Lung (tissue), 12 donors: ENCODE results near the gene STN1. TPM values are rescaled to one million over a fixed set of nuclear protein-coding genes. Genes with fewer than 3 reads are reported as not detected.

Source experiments
- ATAC-seq: fragments of 200-7000 bp; cut with Tn5 transposase; one replicate; pipeline ENCODE4 v1.9.1; 2020; ENCODE audit warnings: moderate number of reproducible peaks; ENCODE audit not compliant: insufficient read depth, low FRiP score
- DNase-seq, 3 donors: peaks; one replicate each; pipeline ENCODE4 v3.0.0-alpha.2; 2013 to 2017
- H3K27ac ChIP-seq, 2 donors: one replicate each; pipeline ENCODE4 v1.5.1; 2013; ENCODE audit warnings: mild to moderate bottlenecking in 2 of 2, moderate library complexity in 2 of 2, control low read depth in 1 of 2, inconsistent platforms in 1 of 2, low read depth in 1 of 2, low read length in 1 of 2
- H3K27me3 ChIP-seq, 3 donors: one replicate each; pipeline ENCODE4 v1.5.1; 2013; ENCODE audit warnings: low read length in 2 of 3; ENCODE audit not compliant: control insufficient read depth in 3 of 3, insufficient read depth in 3 of 3
- H3K36me3 ChIP-seq, 4 donors: one replicate each; pipeline ENCODE4 v1.5.1; 2013; ENCODE audit warnings: low read length in 4 of 4, mild to moderate bottlenecking in 1 of 4, moderate library complexity in 1 of 4; ENCODE audit not compliant: control insufficient read depth in 4 of 4, insufficient read depth in 4 of 4
- H3K4me1 ChIP-seq, 5 donors: one replicate each; pipeline ENCODE4 v1.5.1; 2013; ENCODE audit warnings: low read length in 5 of 5, mild to moderate bottlenecking in 2 of 5, moderate library complexity in 1 of 5; ENCODE audit not compliant: control insufficient read depth in 5 of 5, insufficient read depth in 5 of 5
- H3K4me3 ChIP-seq: one replicate; pipeline ENCODE4 v1.5.1; 2013; ENCODE audit warnings: mild to moderate bottlenecking, control low read depth, moderate library complexity
- H3K9ac ChIP-seq, 2 donors: one replicate each; pipeline ENCODE4 v1.5.1; 2013; ENCODE audit warnings: low read length in 2 of 2, control low read depth in 1 of 2; ENCODE audit not compliant: insufficient read depth in 1 of 2
- H3K9me3 ChIP-seq, 4 donors: one replicate each; pipeline ENCODE4 v1.5.1; 2013; ENCODE audit warnings: low read length in 3 of 4, mild to moderate bottlenecking in 1 of 4, moderate library complexity in 1 of 4; ENCODE audit not compliant: control insufficient read depth in 4 of 4, insufficient read depth in 3 of 4
- CTCF ChIP-seq: IDR thresholded peaks from 2 replicates; pipeline ENCODE4 v1.5.1; 2012; ENCODE audit warnings: mild to moderate bottlenecking; ENCODE audit errors: control extremely low read depth, extremely low read depth
- WGBS, 2 donors: extraction: QIAGEN DNeasy Blood & Tissue Kit; methylation state at CpG; one replicate each; pipeline ENCODE4 v1.1.7; 2013; 5-methylcytosine and 5-hydroxymethylcytosine counted together
- polyA plus RNA-seq, 2 donors: library from polyadenylated mRNA; stranded (reverse); fragments of 200-250 nt; gene quantifications; one replicate each; pipeline ENCODE4 v1.2.1, GENCODE V29; 2013
- total RNA-seq, 2 donors: library from RNA; depleted of rRNA in 1 of 2; stranded (reverse); fragments of >200 nt in 1 of 2; gene quantifications; one replicate each; pipeline ENCODE4 v1.2.1, GENCODE V29; 2014 to 2021
- donor health status: control.
- donor health status: control.
- donor health status: Bipolar disorder and iron deficiency.
- donor health status: healthy.
- donor health status: DM: yes; HTN: yes; CAD: no.

The STN1 gene
- total and polyA plus RNA-seq, 4 donors: 26.5 to 43.8 (median 39.1) TPM

DNA sequence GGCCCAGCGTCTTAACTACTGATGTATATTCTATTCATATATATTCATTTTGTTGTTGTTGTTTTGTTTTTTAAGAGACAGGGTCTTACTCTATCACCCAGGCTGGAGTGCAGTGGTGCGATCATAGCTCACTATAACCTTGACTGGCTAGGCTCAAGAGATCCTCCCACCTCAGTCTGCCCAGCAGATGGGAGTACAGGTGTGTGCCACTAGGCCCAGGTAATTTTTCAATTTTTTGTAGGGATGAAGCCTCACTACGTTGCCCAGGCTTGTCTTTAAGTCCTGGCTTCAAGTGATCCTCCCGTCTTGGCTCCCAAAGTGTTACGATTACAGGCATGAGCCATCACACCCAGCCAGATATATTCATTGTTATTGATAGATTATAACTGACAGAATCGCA is 12.9 kb upstream of the STN1 start:
- no peaks in the 10 kb centered on the region for H3K36me3 ChIP-seq

DNA sequence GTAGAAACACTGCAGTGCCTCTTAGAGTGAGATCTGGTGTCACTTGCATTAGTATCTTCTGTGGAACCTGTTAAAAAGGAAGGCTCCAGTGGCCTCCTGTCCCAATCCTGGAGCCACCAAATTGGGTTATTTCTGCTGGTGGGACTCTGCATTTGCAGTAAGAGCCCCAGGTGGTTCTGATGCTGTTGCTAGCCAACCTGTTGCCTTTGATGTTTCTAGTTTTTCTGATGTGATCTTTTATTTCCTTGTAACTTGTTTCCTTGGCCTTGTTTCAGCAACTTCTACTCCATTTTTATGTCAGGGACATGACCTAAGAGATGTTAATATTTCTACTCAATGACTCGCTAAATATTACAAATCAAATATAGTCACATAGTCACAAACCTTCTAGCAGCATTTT is 12.5 kb upstream of the STN1 start:
- no peak overlapping the region for H3K9ac ChIP-seq
- no peak for DNase-seq
- no peak for TF ChIP-seq CTCF
- no peaks in the 10 kb centered on the region for H3K36me3 ChIP-seq
- H3K4me1 ChIP-seq: peaks cover 0 to 28% (median 3%) of the 10 kb centered on the region in 5 donors
- ATAC-seq: no peak
- no peak overlapping the region for H3K4me3 ChIP-seq
- no peak overlapping the region for H3K27ac ChIP-seq
- 97 to 100% methylated on average over 1 of the region's 1 CpG for WGBS, 2 donors
- H3K9me3 ChIP-seq: no peaks in the 10 kb centered on the region
- H3K27me3 ChIP-seq: no peaks in the 10 kb centered on the region

More for the DNA sequence above, 12.9 kb upstream of the STN1 start:
- TF ChIP-seq CTCF: no peak
- DNase-seq (no peak), ATAC-seq (no peak)
- Histone ChIP-seq H3K4me3 (no peak overlapping the region), H3K4me1 (peaks cover 0 to 28% (median 3%) of the 10 kb centered on the region in 5 donors), H3K9ac (no peak overlapping the region), H3K9me3 (no peaks in the 10 kb centered on the region), H3K27ac (no peak overlapping the region), H3K27me3 (no peaks in the 10 kb centered on the region)
- WGBS, 2 donors: 97 to 98% methylated on average over 6 of the region's 6 CpGs

GRCh38 chr10:103929381-103929921 is 11.5 kb upstream of the STN1 start:
- WGBS, 2 donors: 65 to 88% methylated on average over 7 of the region's 7 CpGs
- Histone ChIP-seq H3K27me3 (no peaks in the 10 kb centered on the region), H3K9ac (no peak overlapping the region), H3K4me1 (peaks cover 0 to 28% (median 3%) of the 10 kb centered on the region in 5 donors), H3K36me3 (no peaks in the 10 kb centered on the region), H3K9me3 (no peaks in the 10 kb centered on the region), H3K4me3 (no peak overlapping the region), H3K27ac (no peak overlapping the region)
- DNase-seq: peak in 2 of 3 donors; percentile 26 to 29
- no peak for TF ChIP-seq CTCF
- no peak for ATAC-seq

- H3K9ac ChIP-seq: no peak overlapping the region
- H3K36me3 ChIP-seq: no peaks in the 10 kb centered on the region
- peaks cover 0 to 24% (median 3%) of the 10 kb centered on the region in 5 donors for H3K4me1 ChIP-seq
- no peaks in the 10 kb centered on the region for H3K9me3 ChIP-seq
- no peak for ATAC-seq
- 95 to 96% methylated on average over 6 of the region's 6 CpGs for WGBS, 2 donors
- H3K27ac ChIP-seq: no peak overlapping the region
- no peak for DNase-seq
- no peaks in the 10 kb centered on the region for H3K27me3 ChIP-seq
- H3K4me3 ChIP-seq: no peak overlapping the region
- no peak for TF ChIP-seq CTCF
Observed at GRCh38 chr10:103928784-103929183, 10.8 kb upstream of the STN1 start.
